Tibial nerve (tissue), 4 donors: ENCODE data around the gene LRFN5.
"Not testable (repeated sequence)": the region's sequence is repeated elsewhere in the genome, so short reads cannot be mapped to it uniquely, and the experiment has no call there.

Experiments used
- CTCF ChIP-seq, 5 experiments: fragments of 200-600 bp in 3 of 5; fragments of 450-650 bp in 2 of 5; sonication (generic) in 3 of 5; IDR thresholded peaks; one replicate each; pipeline ENCODE4 v1.5.1; 2016 to 2019; ENCODE audit warnings: antibody characterized with exemption in 5 of 5, mild to moderate bottlenecking in 3 of 5, moderate library complexity in 2 of 5
- EP300 ChIP-seq, 2 donors: sonication (generic); formaldehyde crosslinking; IDR thresholded peaks; one replicate each; pipeline ENCODE4 v1.6.1; 2017; ENCODE audit warnings: antibody characterized with exemption in 2 of 2, mild to moderate bottlenecking in 1 of 2
- POLR2A ChIP-seq, 2 donors: fragments of 450-650 bp; IDR thresholded peaks; one replicate each; pipeline ENCODE4 v1.6.1; 2017; ENCODE audit warnings: antibody characterized with exemption in 2 of 2, mild to moderate bottlenecking in 2 of 2, moderate library complexity in 2 of 2

GRCh38 chr14:41673601-41674000 is 66.9 kb downstream of the LRFN5 start:
- TF ChIP-seq POLR2A, CTCF, EP300 (IDR thresholded peaks at IDR 0.05): not testable (repeated sequence)
